ENCODE data around the gene ZCCHC3.

GRCh38 chr20:288956-289692, 8.2 kb upstream of the ZCCHC3 start:
- TF ChIP-seq POLR2A (IDR thresholded peaks at IDR 0.05) (no peak), POLR2AphosphoS5 (IDR thresholded peaks at IDR 0.05) (no peak)
- TF ChIP-seq, protein P1, sequence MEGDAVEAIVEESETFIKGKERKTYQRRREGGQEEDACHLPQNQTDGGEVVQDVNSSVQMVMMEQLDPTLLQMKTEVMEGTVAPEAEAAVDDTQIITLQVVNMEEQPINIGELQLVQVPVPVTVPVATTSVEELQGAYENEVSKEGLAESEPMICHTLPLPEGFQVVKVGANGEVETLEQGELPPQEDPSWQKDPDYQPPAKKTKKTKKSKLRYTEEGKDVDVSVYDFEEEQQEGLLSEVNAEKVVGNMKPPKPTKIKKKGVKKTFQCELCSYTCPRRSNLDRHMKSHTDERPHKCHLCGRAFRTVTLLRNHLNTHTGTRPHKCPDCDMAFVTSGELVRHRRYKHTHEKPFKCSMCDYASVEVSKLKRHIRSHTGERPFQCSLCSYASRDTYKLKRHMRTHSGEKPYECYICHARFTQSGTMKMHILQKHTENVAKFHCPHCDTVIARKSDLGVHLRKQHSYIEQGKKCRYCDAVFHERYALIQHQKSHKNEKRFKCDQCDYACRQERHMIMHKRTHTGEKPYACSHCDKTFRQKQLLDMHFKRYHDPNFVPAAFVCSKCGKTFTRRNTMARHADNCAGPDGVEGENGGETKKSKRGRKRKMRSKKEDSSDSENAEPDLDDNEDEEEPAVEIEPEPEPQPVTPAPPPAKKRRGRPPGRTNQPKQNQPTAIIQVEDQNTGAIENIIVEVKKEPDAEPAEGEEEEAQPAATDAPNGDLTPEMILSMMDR (IDR thresholded peaks at IDR 0.05): no peak
